GM23338 (cell line): ENCODE data around the gene KLF18. TPM values are rescaled to one million over a fixed set of nuclear protein-coding genes. Genes with fewer than 3 reads are reported as not detected.

ENCODE experiments used
- ATAC-seq: fragments of 200-7000 bp; cut with Tn5 transposase; 3 replicates; pipeline ENCODE4 v1.9.1; 2020
- DNase-seq: peaks from one replicate; pipeline ENCODE4 v3.0.0-alpha.2; 2015; ENCODE audit warnings: low spot score
- H2AFZ ChIP-seq: fragments of 200-600 bp; sonication (generic); 2 replicates; pipeline ENCODE4 v1.8.0; 2016; ENCODE audit warnings: antibody characterized with exemption, mild to moderate bottlenecking, moderate library complexity
- H3F3A ChIP-seq: fragments of 200-600 bp; sonication (generic); replicated peaks from 2 replicates; pipeline ENCODE4 v1.8.0; 2017; ENCODE audit warnings: antibody characterized with exemption, mixed run types, low read depth
- H3K27ac ChIP-seq: fragments of 200-600 bp; sonication (generic); 2 replicates; pipeline ENCODE4 v1.6.1; 2016; ENCODE audit warnings: low read depth
- H3K27me3 ChIP-seq: fragments of 200-600 bp; sonication (generic); 2 replicates; pipeline ENCODE4 v1.8.0; 2016; ENCODE audit warnings: mild to moderate bottlenecking, mixed run types, moderate library complexity; ENCODE audit not compliant: insufficient read depth
- H3K36me3 ChIP-seq: fragments of 200-600 bp; sonication (generic); 2 replicates; pipeline ENCODE4 v1.8.0; 2016; ENCODE audit warnings: mild to moderate bottlenecking; ENCODE audit not compliant: insufficient read depth
- H3K4me1 ChIP-seq: fragments of 200-600 bp; sonication (generic); 2 replicates; pipeline ENCODE4 v1.8.0; 2016; ENCODE audit warnings: mild to moderate bottlenecking, moderate library complexity; ENCODE audit not compliant: insufficient read depth
- H3K4me2 ChIP-seq: fragments of 200-600 bp; sonication (generic); 2 replicates; pipeline ENCODE4 v1.7.1; 2017; ENCODE audit warnings: mixed run types
- H3K4me3 ChIP-seq: fragments of 200-600 bp; sonication (generic); 2 replicates; pipeline ENCODE4 v1.6.1; 2016; ENCODE audit warnings: mixed run types
- H3K79me2 ChIP-seq: fragments of 200-600 bp; sonication (generic); replicated peaks from 2 replicates; pipeline ENCODE4 v1.8.0; 2017; ENCODE audit warnings: mild to moderate bottlenecking; ENCODE audit not compliant: insufficient read depth
- H3K9me2 ChIP-seq: fragments of 200-600 bp; sonication (generic); 2 replicates; pipeline ENCODE4 v1.8.0; 2017; ENCODE audit not compliant: insufficient read depth
- H4K20me1 ChIP-seq: fragments of 200-600 bp; sonication (generic); replicated peaks from 2 replicates; pipeline ENCODE4 v1.8.0; 2017; ENCODE audit warnings: mild to moderate bottlenecking; ENCODE audit not compliant: insufficient read depth
- H3K27ac Mint-ChIP-seq: 2 replicates; pipeline ENCODE4 v1.8.0; 2020; ENCODE audit warnings: inconsistent platforms, mild to moderate bottlenecking, moderate library complexity, mixed read lengths
- H3K27me3 Mint-ChIP-seq: 3 replicates; pipeline ENCODE4 v1.8.0; 2022; ENCODE audit warnings: low read depth, mild to moderate bottlenecking, moderate library complexity, mixed read lengths, inconsistent platforms; ENCODE audit not compliant: insufficient read depth, poor library complexity
- H3K36me3 Mint-ChIP-seq: 3 replicates; pipeline ENCODE4 v1.8.0; 2021; ENCODE audit warnings: low read depth, mild to moderate bottlenecking, inconsistent platforms, moderate library complexity, mixed read lengths
- H3K4me1 Mint-ChIP-seq: 3 replicates; pipeline ENCODE4 v1.8.0; 2020; ENCODE audit warnings: mild to moderate bottlenecking, inconsistent platforms, mixed read lengths
- H3K4me3 Mint-ChIP-seq: 3 replicates; pipeline ENCODE4 v1.8.0; 2021; ENCODE audit warnings: moderate library complexity, mild to moderate bottlenecking, inconsistent platforms, mixed read lengths
- H3K9me3 Mint-ChIP-seq: 3 replicates; pipeline ENCODE4 v1.8.0; 2020; ENCODE audit warnings: moderate library complexity, mild to moderate bottlenecking, inconsistent platforms, mixed read lengths
- CREB1 ChIP-seq: fragments of 250-450 bp; sonication (Bioruptor Pico); IDR thresholded peaks from 2 replicates; pipeline ENCODE4 v1.5.0; 2020; ENCODE audit warnings: low read depth, mild to moderate bottlenecking, moderate library complexity
- CTCF ChIP-seq, 2 experiments: fragments of 200-600 bp in 1 of 2; sonication (generic) in 1 of 2; conservative IDR thresholded peaks; 2 replicates each; pipeline versions ENCODE4 v1.5.1 to v1.6.1; 2016 to 2017; ENCODE audit warnings: antibody characterized with exemption in 2 of 2, low read depth in 2 of 2, mild to moderate bottlenecking in 2 of 2, moderate library complexity in 1 of 2
- ETS1 ChIP-seq: IDR thresholded peaks from 2 replicates; pipeline ENCODE4 v1.6.1; 2016; ENCODE audit warnings: antibody characterized with exemption
- EZH2 ChIP-seq: fragments of 200-600 bp; sonication (generic); IDR thresholded peaks from one replicate; pipeline ENCODE4 v1.8.0; 2017; ENCODE audit warnings: antibody characterized with exemption, mild to moderate bottlenecking, low read depth; ENCODE audit not compliant: unreplicated experiment
- EZH2phosphoT487 ChIP-seq: fragments of 200-600 bp; sonication (generic); IDR thresholded peaks from one replicate; pipeline ENCODE4 v1.8.1; 2018; ENCODE audit warnings: antibody characterized with exemption; ENCODE audit not compliant: unreplicated experiment
- JUNB ChIP-seq: IDR thresholded peaks from one replicate; pipeline ENCODE4 v1.6.1; 2016; ENCODE audit warnings: antibody characterized with exemption; ENCODE audit not compliant: unreplicated experiment
- NANOG ChIP-seq: IDR thresholded peaks from 2 replicates; pipeline ENCODE4 v1.6.1; 2016; ENCODE audit warnings: antibody characterized with exemption, borderline replicate concordance
- POLR2AphosphoS5 ChIP-seq: IDR thresholded peaks from 2 replicates; pipeline ENCODE4 v1.6.1; 2016; ENCODE audit warnings: antibody characterized with exemption, low read depth
- REST ChIP-seq: IDR thresholded peaks from one replicate; pipeline ENCODE4 v1.6.1; 2018; ENCODE audit warnings: antibody characterized with exemption; ENCODE audit not compliant: unreplicated experiment
- STAT1 ChIP-seq: IDR thresholded peaks from one replicate; pipeline ENCODE4 v1.6.1; 2016; ENCODE audit warnings: antibody characterized with exemption; ENCODE audit not compliant: unreplicated experiment
- ZNF114 ChIP-seq: fragments of 250-450 bp; sonication (Bioruptor Pico); IDR thresholded peaks from 2 replicates; pipeline ENCODE4 v1.5.0; 2020; ENCODE audit warnings: mild to moderate bottlenecking, moderate library complexity
- ZNF331 ChIP-seq: fragments of 250-450 bp; sonication (Bioruptor Pico); IDR thresholded peaks from 2 replicates; pipeline ENCODE4 v1.5.0; 2020; ENCODE audit warnings: low read depth, mild to moderate bottlenecking, moderate library complexity
- ZNF462 ChIP-seq: fragments of 250-450 bp; sonication (Bioruptor Pico); IDR thresholded peaks from 2 replicates; pipeline ENCODE4 v1.5.0; 2020; ENCODE audit warnings: mild to moderate bottlenecking, moderate library complexity
- polyA plus RNA-seq: library from polyadenylated mRNA; unstranded; fragments of >200 nt; fragmentation: Nextera tagmentation; extraction: Ambion mirVana; gene quantifications from 2 replicates; pipeline ENCODE4 v1.2.1, GENCODE V29; 2016
- total RNA-seq: library from RNA; depleted of rRNA; stranded (reverse); fragments of >200 nt; shearing (Covaris generic); gene quantifications from 2 replicates; pipeline ENCODE4 v1.2.3, GENCODE V29; 2014

Gene KLF18
- total and polyA plus RNA-seq, 2 experiments from 2014 or later: 0.35 TPM; not detected in 1

- no peaks in the 10 kb centered on the region for H3F3A ChIP-seq
- H4K20me1 ChIP-seq: no peaks in the 10 kb centered on the region
- H3K36me3 ChIP-seq: no peaks in the 10 kb centered on the region
- ATAC-seq: no peak
- no peaks in the 10 kb centered on the region for H3K4me1 ChIP-seq
- no peak overlapping the region for H3K27ac ChIP-seq
- H3K27me3 ChIP-seq: no peaks in the 10 kb centered on the region
- H3K9me2 ChIP-seq: no peaks in the 10 kb centered on the region
- H3K4me3 Mint-ChIP-seq: no peak overlapping the region
- no peak overlapping the region for H3K4me3 ChIP-seq
- no peak overlapping the region for H2AFZ ChIP-seq
- H3K27ac Mint-ChIP-seq: no peak overlapping the region
- peaks cover 12% of the 10 kb centered on the region; the same call in 1 of the 3 replicates for H3K9me3 Mint-ChIP-seq
- no peaks in the 10 kb centered on the region for H3K27me3 Mint-ChIP-seq
- H3K4me2 ChIP-seq: no peak overlapping the region
- DNase-seq: no peak
- H3K79me2 ChIP-seq: no peaks in the 10 kb centered on the region
- H3K36me3 Mint-ChIP-seq: peaks cover 3% of the 10 kb centered on the region; the same call in 1 of the 3 replicates
- H3K4me1 Mint-ChIP-seq: no peaks in the 10 kb centered on the region
- TF ChIP-seq EZH2 (no peak), JUNB (no peak), NANOG (no peak), CTCF (conservative IDR thresholded peaks at IDR 0.05; ENCODE audit: low read depth in 2 of 2) (no peak), ZNF462 (CRISPR knock-in tag) (no peak), ZNF331 (no peak), ETS1 (no peak), STAT1 (no peak), ZNF114 (CRISPR knock-in tag) (no peak), POLR2AphosphoS5 (no peak), EZH2phosphoT487 (no peak), CREB1 (CRISPR knock-in tag) (no peak), REST (no peak)
These were observed 41.1 kb downstream of the KLF18 start for GRCh38 chr1:44100183-44100868.
